NCI-H748 (cell line): ENCODE results near the gene ZNF213.

ENCODE experiments used
- DNase-seq: peaks from one replicate; lab custom pipeline; 2025; ENCODE audit not compliant: unreplicated experiment; lab: John Stamatoyannopoulos, UW

The ZNF213 gene

GRCh38 chr16:3188925-3189825 lies 54.3 kb downstream of the ZNF213 start:
- peak; percentile 50 for DNase-seq

GRCh38 chr16:3189869-3190268 lies 55.0 kb downstream of the ZNF213 start:
- DNase-seq, result no peak

- peak; percentile 37 for DNase-seq
Observed at GRCh38 chr16:3190949-3191353, 56.1 kb downstream of the ZNF213 start.
